ENCODE measurements around the gene CFAP20. TPM values are rescaled to one million over a fixed set of nuclear protein-coding genes. Genes with fewer than 3 reads are reported as not detected.

Gene CFAP20
- total and polyA plus RNA-seq, 2 of the 13 experiments (the other 11 are each of a cell fraction or from before 2014, with no cell fraction given), result 73.1 to 87.4 TPM

- no TSS peak for BruUV-seq (replicated peaks)
- no peak for FAIRE-seq
These were observed 28.1 kb upstream of the CFAP20 start for GRCh38 chr16:58157239-58157638.

GRCh38 chr16:58155839-58156238, 26.7 kb upstream of the CFAP20 start:
- in situ Hi-C loops (cut with HindIII; ENCODE audit: extremely low pct_ligation_motif_present, low pct_unique_long_range_greater_than_20kb), result no loop called here
- 50% methylated on average over 2 of the region's 2 CpGs for WGBS (ENCODE audit: low lambda C conversion rate)

More at GRCh38 chr16:58157239-58157638, 28.1 kb upstream of the CFAP20 start:
- Histone ChIP-seq H3K9me3 (ENCODE audit: low read length) (no peaks in the 10 kb centered on the region), H4K20me1 (ENCODE audit: insufficient read depth, low read length) (no peaks in the 10 kb centered on the region), H3K36me3 (replicated peaks in 1 of 2; ENCODE audit: control insufficient read depth in 1 of 2, insufficient read depth in 2 of 2, low read length in 2 of 2) (peaks cover 8 to 22% of the 10 kb centered on the region in 2 experiments; a peak in 4 of 5 replicates), H3K27me3 (ENCODE audit: control insufficient read depth in 1 of 2, insufficient read depth in 2 of 2, low read length in 2 of 2) (no peaks in the 10 kb centered on the region), H3K9ac (ENCODE audit: insufficient read depth, low read depth, low read length) (no peak overlapping the region), H3K4me3 (replicated peaks in 1 of 3; ENCODE audit: insufficient read depth in 1 of 3, low read depth in 2 of 3, low read length in 3 of 3) (no peak overlapping the region), H3K27ac (ENCODE audit: extremely low read length, insufficient read depth, low read length) (no peak overlapping the region), H2AFZ (ENCODE audit: low read length) (no peak overlapping the region), H3K4me1 (ENCODE audit: insufficient read depth, low read length) (peaks cover 5% of the 10 kb centered on the region), H3K79me2 (ENCODE audit: insufficient read depth, low read length) (no peaks in the 10 kb centered on the region), H3K4me2 (ENCODE audit: low read depth, low read length) (no peak overlapping the region)
- intact Hi-C loops (cut with micrococcal nuclease; ENCODE audit: unreplicated experiment), result no loop called here
- POLR2A ChIA-PET, result no interaction called here
- TF ChIP-seq PAF1 (CRISPR knock-in tag; IDR thresholded peaks at IDR 0.05) (0 out of 2 replicates have a peak, but pooled peaks have one; percentile 7), EED (CRISPR knock-in tag; IDR thresholded peaks at IDR 0.05) (no peak)
- 51% methylated on average over 2 of the region's 2 CpGs for WGBS (ENCODE audit: low lambda C conversion rate)
- ATAC-seq (peak; percentile 14; the same call in 2 of the 3 replicates), DNase-seq (ENCODE audit: low spot score) (no peak)
- CTCF ChIA-PET (ENCODE audit: low intra/inter-chr PET ratio, low total read pairs), result no interaction called here
- in situ Hi-C loops (cut with HindIII; ENCODE audit: extremely low pct_ligation_motif_present, low pct_unique_long_range_greater_than_20kb), result no loop called here

More at GRCh38 chr16:58155839-58156238, 26.7 kb upstream of the CFAP20 start:
- DNase-seq (ENCODE audit: low spot score) (no peak), FAIRE-seq (no peak), ATAC-seq (no peak)
- Histone ChIP-seq H3K4me3 (replicated peaks in 1 of 3; ENCODE audit: insufficient read depth in 1 of 3, low read depth in 2 of 3, low read length in 3 of 3) (no peak overlapping the region), H3K9me3 (ENCODE audit: low read length) (no peaks in the 10 kb centered on the region), H3K4me1 (ENCODE audit: insufficient read depth, low read length) (peaks cover 9% of the 10 kb centered on the region), H3K36me3 (replicated peaks in 1 of 2; ENCODE audit: control insufficient read depth in 1 of 2, insufficient read depth in 2 of 2, low read length in 2 of 2) (peaks cover 4 to 8% of the 10 kb centered on the region in 2 experiments; a peak in 3 of 5 replicates), H3K79me2 (ENCODE audit: insufficient read depth, low read length) (no peaks in the 10 kb centered on the region), H3K9ac (ENCODE audit: insufficient read depth, low read depth, low read length) (no peak overlapping the region), H3K27ac (ENCODE audit: extremely low read length, insufficient read depth, low read length) (no peak overlapping the region), H3K27me3 (ENCODE audit: control insufficient read depth in 1 of 2, insufficient read depth in 2 of 2, low read length in 2 of 2) (no peaks in the 10 kb centered on the region), H3K4me2 (ENCODE audit: low read depth, low read length) (no peak overlapping the region), H4K20me1 (ENCODE audit: insufficient read depth, low read length) (no peaks in the 10 kb centered on the region), H2AFZ (ENCODE audit: low read length) (no peak overlapping the region)
- intact Hi-C loops (cut with micrococcal nuclease; ENCODE audit: unreplicated experiment), result no loop called here
- no TSS peak for BruUV-seq (replicated peaks)
- ChIA-PET CTCF (ENCODE audit: low intra/inter-chr PET ratio, low total read pairs) (no interaction called here), POLR2A (no interaction called here)
- TF ChIP-seq GMEB2 (CRISPR knock-in tag; IDR thresholded peaks at IDR 0.05; ENCODE audit: low read depth) (no peak), U2AF1 (optimal IDR thresholded peaks at IDR 0.05; ENCODE audit: low read depth, low read length) (no peak), POLR2AphosphoS5 (IDR thresholded peaks at IDR 0.05; ENCODE audit: low read depth, low read length) (no peak)
- TF ChIP-seq, protein P1, sequence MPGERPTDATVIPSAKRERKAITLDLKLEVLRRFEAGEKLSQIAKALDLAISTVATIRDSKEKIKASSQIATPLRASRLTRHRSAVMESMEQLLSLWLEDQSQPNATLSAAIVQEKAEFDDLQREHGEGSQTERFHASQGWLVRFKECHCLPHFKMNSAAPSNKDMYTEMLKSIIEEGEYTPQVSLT (CRISPR knock-in tag; IDR thresholded peaks at IDR 0.05; ENCODE audit: borderline replicate concordance, low read depth), result no peak
- TF ChIP-seq, protein P2, sequence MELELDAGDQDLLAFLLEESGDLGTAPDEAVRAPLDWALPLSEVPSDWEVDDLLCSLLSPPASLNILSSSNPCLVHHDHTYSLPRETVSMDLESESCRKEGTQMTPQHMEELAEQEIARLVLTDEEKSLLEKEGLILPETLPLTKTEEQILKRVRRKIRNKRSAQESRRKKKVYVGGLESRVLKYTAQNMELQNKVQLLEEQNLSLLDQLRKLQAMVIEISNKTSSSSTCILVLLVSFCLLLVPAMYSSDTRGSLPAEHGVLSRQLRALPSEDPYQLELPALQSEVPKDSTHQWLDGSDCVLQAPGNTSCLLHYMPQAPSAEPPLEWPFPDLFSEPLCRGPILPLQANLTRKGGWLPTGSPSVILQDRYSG (CRISPR knock-in tag; IDR thresholded peaks at IDR 0.05), result no peak

Data from HepG2 (cell line).